OCI-LY1 (cell line): Measurements from ENCODE around the gene DOCK2.

Experiments used
- CTCF ChIP-seq: fragments of 200-600 bp; sonication (generic), shearing (Covaris generic); IDR thresholded peaks from 2 replicates; pipeline ENCODE4 v1.5.1; 2017; ENCODE audit warnings: mild to moderate bottlenecking, antibody characterized with exemption, low read length, moderate library complexity, mixed read lengths
- EZH2 ChIP-seq: fragments of 200-600 bp; sonication (generic), shearing (Covaris generic); IDR thresholded peaks from 2 replicates; pipeline ENCODE4 v1.8.0; 2017; ENCODE audit warnings: borderline replicate concordance, mixed run types, mild to moderate bottlenecking, antibody characterized with exemption, low read length, moderate library complexity, mixed read lengths

GRCh38 chr5:169946743-169947295 lies 309.7 kb downstream of the DOCK2 start:
- no peak for TF ChIP-seq CTCF
- no peak for TF ChIP-seq EZH2
